Hippocampal formation (tissue), 2 donors: ENCODE measurements around the gene VDR.
"Not testable (repeated sequence)": the region's sequence is repeated elsewhere in the genome, so short reads cannot be mapped to it uniquely, and the experiment has no call there.

Experiments used
- DNase-seq, 2 donors: peaks; one replicate each; lab custom pipeline; 2025; lab: John Stamatoyannopoulos, UW

The VDR gene

DNA sequence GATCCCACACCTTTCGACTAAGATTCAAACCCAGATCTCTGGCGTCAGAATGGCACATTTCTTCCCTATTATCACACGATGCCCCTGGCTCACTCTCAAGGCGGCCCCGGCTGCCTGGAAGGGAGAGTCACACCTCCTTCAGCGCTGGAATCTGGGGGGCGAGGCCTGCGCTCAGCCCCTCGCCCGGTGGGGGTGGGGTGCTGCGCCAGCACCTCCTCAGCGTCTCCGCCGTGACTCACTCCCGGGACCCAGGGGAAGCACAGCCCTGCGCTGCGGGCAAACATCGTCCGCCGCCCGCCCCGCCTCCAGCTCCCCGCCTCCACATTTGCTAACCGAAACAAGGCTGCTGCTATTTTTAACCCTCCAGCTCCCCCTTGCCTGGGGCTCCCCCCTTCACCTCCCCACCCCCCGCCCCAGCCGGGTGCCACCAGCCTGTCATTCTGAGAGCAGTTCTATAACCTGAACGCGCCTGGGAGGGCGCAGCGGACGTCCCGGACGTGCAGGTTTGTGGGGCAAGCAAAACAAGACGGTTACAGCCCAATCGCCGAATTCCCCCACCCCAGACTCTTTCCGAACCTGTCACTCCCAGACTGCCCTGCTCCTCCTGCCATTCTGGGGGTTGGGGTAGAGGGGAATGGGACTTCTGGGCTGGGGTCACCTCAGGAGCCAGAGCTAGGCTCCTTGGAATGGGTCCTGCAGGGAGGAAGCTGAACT, 91.8 kb downstream of the VDR start:
- peak in 1 of 2 donors; percentile 59 for DNase-seq

DNA sequence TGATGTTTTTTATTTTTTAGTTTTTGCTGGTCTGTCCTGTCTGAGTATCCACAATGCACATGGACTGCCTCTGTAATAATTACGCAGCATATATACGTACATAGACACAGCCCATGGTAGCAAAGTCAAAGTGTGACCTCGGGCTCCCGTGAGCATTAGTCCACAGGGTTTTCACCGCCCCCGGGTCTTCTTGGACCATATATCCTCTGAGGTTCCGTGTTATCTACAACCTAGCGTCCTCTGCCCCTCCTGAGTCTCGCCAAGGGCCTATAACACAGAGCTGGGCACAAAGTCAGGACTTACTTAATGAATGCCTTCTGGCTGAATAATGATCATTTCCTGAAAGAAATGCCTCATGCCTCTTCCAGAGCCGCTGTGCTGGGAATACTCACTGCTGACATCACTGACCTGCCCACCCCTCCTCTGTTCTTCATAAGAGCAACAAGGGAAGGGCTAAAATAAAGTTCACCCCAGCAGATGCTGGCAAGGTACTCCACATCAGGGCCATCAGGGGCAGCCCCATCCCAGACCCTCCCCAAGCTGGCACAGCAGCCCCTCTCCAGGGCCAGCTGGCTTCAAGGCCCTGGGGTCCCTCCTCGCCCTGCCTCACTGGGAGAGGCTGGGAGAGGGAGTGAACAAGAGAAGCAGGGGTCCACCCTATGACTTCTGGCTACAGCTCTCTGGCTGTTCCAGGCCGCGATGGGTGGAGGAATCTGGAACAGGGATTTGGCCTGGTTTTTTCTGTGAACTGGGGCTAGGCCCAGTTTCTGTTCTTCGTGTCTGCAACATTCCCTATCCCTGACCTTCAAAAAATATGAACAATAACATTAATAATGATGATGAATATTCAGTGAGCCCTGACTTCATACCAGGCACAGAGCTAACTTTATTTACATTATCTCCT, 93.0 kb downstream of the VDR start:
- DNase-seq: no peak

DNA sequence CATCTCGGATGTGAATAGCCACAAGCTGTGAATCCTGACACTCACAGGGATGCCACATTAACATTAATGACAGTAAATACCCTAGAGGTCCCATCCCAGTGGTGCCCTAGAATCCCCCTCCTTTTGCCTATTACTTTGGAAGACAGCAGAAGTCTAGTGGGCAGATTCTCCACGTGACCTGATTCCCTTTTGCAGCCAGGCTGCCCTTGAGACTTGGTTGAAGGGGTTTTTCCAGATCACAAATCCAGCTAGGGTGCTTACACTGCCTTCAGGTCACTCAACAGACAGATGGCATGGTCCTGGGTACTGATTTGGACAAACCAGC, 93.8 kb downstream of the VDR start:
- no peak for DNase-seq

DNA sequence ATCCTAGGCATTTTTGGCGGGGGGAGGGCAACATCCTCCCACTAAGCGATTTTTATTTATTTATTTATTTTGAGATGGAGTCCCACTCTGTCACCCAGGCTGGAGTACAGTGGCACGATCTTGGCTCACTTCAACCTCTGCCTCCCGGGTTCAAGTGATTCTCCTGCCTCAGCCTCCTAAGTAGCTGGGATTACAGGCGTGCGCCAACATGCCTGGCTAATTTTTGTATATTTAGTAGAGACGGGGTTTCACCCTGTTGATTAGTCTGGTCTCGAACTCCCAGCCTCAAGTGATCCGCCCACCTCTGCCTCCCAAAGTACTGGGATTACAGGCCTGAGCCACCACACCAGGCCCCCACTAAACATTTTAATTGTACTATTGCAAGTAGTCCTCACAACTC, 95.3 kb downstream of the VDR start:
- DNase-seq: not testable (repeated sequence)

DNA sequence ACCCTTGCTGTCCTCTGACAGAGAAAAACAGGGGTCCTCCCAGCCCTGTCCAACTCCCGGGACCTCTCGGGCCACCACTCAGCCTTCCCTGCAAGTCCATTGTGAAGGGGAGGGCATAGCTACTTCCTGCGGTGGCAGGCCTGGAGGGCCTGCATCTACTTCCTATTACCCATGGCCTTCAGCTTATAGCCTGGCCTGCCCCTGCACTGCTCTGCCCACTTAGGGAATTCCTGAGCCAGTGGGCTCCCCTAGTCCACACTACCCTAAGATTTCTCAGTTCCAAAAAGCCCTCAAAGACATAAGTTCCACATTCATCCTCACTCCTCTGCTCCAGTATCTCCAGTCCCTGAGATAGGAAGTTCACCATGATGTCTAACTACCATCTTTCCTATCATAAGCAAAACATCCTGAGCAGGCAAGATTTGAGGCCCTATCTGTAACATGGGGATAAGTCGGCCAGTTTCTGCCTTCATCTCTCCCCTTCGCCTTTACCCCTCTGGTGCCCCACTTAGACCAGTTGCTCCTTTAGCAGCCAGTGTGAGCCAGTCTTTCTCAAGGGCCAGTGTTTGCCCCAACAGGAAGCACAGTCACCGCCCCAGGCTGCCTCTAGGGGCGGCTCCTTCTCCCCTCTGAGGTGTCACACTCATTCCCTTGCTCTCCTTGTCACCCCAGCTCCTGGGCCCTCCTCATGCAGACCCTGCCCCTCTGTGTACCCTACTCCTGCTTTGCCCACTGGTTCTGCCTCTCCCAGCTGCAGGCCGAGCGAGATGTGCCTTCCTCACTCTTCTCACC, 96.0 kb downstream of the VDR start:
- DNase-seq: no peak

DNA sequence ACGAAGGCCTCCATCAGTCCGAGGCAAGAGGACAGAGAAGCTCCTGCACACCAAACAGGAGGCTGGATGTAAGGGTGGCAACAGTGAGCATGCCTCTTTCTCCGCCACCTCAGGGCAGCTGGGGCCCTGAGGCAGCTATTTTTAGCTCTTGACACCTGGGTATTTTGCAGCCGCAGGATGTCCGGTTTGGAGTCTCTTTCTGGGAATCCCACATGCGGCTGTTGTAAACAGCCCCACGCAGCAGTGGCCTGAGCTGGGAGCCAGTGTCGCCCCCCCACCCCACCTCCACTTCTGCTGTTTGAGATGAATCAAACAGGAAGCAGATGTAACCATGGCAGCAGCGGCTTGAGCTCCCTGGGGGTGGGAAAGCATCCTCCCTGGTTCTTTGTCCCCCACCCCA, 96.7 kb downstream of the VDR start:
- DNase-seq: no peak

DNA sequence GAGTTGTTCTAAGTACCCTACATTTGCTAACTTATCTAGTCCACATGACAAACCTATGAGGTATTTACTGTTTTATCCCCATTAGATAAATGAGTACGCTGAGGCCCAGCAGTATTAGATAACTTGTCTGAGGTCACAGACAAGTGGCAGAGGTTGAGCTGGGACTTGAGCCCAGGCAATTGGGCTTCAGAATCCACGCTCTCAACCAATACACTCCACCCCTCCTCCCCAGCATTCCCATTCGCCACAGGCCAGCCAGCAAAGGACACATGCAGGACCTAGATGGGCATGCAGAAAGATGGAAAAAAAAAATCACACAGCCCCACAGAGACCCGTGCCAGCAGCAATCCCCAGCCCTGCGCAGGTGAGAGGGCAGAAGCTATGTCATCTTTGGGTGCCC, 97.5 kb downstream of the VDR start:
- no peak for DNase-seq

DNA sequence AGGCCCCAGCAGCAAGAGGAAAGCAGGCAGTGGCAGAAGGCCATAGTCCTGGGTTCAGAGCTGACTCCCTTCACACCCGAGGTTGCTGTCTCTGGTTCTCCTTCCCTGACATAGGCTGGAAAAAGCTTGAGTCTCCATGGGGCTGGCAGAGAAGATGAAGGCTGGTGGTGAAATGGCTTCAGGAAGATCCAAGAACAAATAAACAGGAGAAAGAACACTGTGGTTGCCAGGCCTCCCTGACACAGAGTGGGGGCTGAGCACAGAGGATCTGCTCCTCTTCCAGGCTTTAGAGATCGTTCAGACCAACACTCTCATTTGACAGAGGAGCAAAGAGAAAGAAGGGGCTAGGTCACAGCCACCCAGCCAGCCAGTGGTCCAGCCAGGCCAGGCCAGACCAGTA, 99.4 kb downstream of the VDR start:
- DNase-seq: no peak

DNA sequence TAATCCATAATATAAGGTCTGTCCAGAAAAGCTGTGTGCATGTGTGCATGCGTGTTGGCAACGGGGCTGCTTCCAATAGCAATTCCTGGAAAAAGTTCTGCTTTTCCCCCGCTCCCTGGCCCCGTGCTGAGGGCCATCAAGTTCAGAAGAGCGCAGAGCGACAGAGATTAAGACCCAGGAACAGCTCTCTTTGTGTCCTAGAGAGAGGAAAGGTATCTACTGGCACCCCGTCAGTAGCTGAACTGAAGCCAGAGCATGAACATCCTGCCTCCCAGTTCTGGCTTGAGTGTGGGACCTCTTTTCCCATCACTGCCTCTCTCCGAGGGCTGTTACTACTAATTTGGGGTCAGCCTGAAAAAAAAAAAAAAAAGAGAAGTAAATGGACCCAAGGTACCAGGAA, 100.6 kb downstream of the VDR start:
- no peak for DNase-seq

DNA sequence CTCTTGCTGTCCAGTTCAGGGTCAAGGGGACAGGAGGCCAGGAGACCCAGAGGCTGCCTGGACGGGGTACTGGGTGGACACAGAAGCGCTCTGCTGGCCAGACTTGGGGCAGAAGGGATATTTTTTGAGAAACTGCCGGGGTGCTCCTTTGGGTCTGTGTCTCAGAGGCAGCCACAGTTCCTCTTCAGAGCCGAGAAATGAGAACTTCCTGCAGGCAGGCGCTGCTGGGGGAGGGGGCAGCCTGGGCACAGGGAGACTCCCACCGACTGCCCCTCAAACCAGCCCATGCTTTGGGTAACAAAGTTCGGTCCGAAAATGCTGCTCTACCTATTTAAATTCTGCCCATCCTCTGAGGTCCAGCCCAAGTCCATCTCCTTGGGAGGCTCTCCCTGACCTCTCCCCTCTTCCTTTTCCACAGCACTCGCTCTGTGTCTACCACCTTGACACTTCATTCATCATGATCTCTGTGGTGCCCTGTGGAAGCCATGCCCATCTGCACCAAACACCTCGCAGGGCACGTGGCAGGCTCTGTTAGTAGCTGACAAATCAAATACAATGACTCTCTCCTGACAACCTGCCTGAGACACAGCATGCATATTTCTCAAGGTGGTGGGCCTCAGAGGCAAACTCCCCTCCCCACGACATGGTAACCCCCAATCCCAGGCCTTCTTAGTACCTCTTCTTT, 101.5 kb downstream of the VDR start:
- DNase-seq: no peak

DNA sequence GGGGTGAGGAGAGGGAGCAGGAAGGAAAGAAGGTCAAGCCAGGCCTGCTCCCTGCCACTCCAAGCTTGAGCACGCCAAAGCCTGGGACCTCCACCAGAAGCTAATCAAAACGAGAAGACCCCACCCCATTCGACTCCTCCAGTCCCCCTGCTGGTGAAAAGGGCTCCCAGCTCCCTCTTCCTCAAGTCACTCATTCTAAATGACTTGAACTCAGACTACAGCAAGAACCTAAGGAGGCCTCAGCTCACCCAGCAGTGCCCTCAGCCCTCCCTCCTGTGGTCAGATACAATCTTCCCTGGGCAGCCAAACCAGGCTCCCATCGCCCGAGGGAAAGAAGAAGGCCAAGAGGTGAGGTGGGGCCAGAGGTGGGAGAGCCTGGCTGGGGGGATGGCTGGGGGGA, 102.5 kb downstream of the VDR start:
- DNase-seq: no peak

DNA sequence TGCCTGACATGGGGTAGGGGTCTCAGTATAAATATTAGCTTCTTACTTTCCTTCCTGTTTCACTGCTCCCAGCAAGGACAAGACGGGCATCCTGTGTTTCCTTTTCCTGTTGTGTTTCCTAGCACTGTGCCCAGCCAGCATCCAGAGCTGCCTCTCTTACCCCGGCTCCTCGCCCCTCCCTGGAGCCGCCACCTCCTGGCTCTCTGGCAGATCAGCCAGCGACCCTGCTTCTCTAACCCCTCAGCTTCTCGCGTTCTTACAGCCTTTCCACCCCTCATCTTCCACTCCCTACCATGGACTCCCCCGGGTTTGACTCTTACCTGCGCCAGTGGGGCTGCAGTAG, 102.9 kb downstream of the VDR start:
- no peak for DNase-seq

DNA sequence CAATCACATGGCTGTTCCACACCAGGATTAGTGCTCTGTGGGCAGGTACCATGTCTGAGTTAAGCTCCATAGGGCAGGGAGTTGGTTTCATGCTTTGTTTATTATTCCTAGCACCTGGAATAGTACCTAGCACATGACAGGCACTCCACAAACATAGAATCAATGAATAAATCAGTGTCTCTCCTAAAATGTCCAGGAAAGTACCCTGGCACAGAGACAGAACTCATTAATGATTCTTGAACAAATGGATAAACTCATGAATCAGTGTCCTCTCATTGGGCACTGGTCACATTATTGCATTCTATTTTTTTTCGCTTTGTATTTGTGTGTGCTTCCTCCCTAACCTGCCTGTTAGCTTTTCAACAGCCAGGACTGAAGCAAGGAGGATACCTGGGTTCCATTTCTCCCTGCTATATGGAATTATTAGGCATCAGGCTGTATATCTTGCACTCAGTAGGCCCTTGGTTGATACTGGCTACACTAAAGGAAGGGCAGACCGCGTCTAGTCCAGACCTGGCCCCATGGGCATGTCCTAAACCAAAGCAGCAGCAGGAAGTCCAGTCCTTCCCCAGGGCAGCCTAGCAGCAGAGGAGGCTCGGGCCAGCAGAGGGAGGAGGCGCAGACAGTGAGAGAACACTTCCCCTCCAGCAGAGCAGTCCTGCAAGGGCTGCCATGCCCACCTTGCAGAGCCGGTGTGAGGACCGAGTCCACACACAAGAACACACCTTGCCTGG, 103.5 kb downstream of the VDR start:
- peak in 1 of 2 donors; percentile 28 for DNase-seq

DNA sequence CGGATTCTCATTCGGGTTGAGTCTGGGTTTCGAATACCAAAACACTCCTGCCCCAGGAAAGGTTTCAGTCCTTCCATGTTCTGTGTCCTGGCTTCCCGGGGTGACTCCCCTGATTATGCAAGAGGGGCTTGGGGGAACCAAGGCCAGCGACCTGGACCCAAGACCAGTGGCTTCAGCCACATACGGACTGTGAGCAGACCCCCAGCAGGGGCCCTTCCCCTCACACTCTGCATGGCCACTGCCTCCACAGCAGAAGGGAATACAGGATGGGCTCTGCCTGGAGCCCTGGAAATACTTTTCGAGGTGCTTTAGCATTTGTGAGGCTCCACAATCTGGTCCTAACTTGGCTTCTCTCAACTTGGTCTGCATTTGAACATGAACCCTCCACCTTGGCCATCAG, 104.2 kb downstream of the VDR start:
- DNase-seq: no peak

DNA sequence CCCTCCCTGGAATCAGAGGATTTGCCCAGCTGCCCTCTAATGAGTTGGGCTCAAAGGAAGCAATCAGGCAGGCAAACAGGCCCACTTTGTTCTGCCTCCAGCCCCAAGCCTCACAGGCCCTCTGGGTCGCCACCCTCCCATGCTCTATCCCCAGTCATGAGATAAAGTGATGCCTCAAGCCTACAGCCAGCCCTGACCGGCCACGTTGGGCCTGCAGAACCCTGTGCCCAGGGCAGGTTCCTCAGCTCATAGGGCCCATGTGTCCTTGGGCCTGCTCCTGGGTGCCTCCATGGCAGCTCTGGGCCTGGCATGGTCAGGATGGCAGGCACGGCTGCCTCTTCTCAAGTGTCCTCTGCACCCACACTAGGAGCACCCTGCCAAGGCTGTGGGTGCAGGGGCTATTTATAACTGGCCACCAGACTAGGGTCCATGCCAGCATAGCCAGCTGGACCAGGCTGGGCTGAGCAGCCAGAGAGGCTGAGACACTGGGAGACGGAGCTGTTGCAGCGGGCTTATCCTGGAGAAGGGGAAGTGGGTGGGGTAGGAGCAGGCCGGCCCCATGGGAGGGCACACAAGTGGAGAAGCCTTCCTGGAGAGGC, 105.3 kb downstream of the VDR start:
- peak; percentile 69 to 80 for DNase-seq

DNA sequence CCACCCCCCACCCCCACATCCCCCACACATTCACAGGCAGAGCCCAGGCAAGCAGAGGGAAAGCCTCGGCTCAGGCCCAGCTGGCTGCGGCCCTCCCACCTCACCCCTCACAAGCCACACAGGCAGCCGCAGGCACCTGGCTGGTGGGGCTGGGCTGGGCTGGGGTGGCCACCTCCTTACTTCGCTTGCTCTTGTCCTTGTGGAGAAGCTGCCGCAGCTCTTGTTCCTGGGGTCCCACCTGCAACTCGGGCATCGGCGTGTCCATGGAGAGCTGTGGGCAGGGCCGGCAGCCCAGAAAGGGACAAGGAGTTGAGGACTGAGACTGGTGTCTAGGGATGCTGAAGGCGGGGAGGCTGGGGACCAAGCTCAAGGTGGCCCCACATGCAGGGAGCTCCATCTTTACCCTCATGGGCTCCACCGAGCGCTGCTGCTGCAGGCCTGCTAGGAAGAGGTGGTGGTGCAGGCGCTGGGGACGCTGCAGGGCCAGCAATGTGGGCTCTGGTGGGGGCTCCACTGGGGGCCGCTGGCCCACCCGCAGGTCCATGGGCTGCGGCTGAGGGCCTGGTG, 106.3 kb downstream of the VDR start:
- DNase-seq: no peak

DNA sequence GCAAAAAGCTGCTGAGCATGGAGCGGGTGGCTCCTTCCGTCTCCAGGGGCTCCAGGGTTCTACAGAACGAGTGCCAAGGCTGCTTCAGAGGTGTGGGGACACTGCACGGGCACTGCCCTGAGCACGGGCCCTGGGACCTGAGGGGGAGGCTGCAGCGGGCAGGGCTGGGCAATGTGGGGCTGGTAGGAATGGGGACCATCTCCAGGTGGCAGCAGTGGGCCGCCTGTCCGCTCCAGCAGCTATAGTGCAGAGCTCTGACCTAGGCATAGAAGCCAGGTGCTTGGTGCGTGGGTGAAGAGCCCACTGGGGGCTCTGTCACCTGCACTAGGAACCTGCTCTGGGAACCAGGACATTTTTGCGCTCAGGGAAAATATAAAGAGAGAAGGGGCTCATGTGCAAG, 107.4 kb downstream of the VDR start:
- no peak for DNase-seq

DNA sequence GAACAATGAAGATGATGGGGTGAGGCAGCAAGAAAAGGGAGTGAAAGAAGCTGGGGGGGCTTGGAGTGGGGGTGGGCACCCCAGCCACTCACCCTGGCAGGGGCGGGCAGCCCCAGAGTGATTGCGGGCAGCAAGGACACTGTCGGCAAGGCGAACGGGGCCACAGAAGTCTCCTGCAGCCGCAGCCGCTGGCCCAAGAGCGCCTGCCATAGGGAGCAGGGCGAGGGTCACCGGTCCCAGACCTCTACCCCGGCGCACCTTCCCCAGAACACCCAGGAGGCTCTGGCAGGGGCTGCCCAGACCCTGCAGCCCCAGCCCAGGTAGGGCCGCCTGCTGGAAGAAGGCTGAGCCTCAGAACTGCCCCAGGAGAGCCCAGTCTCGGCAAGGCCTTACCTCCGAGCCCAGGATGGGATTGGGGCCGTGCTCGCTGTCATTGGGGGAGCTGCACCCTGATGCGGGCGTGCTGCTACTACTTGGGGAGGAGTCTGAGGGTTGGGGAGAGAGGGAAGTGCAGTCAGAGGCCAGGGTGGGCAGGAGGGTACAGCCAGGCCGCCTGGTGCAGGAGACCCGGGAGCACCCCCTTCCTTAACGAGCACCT, 108.9 kb downstream of the VDR start:
- DNase-seq: no peak

DNA sequence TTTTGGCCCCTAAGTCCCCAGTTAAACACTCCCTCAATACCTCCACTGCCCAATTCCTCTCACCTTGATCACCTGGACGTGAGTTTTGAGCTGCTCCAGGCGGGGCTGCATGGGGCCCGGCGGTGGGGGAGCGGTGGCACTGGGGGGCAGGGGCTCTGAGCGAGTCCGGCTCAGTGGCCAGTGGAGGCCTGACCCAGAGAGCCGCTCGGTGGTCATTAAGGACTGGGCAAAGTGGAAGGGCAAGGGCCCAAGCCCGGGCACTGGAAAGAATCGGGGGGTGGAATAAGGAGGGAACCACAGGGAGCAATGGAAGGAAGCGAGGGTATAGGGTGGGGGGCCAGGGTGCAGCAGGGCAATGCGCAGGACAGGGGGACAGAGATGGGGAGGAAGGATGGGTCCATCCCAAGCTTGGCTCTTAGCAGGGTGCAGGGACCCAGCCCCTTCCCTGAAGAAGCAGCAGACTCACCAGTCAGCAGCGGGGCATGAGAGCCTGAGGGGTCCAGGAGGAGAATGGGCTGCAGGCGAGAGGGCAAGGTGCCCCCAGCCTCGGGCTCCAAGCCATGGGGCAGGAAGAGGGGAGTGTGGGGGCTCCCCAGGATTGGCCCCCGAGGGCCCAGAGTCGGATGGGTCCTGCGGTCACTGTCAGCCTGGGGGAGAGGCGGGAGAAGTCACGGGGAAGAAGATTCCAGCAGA, 109.5 kb downstream of the VDR start:
- no peak for DNase-seq

DNA sequence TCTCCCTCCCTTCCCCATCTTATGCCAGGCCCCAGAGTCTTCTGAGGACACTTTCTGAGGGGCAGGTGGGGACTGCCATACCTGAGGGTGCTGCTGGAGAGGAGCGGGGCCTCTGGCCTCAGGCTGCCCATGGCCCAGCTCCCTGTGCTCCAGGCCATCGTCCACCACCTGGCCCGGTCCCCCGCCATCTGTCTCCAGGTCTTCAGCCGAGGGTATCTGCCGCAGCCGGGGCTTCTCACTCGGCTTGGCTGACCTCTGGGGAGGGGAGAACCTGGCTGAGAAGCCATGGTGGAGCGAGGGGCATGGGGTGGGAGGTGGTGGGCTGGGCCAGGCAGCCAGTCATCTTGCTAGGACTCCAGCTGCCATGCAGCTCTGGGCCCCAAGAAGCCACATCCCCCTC, 110.1 kb downstream of the VDR start:
- no peak for DNase-seq
